Adipocyte (in vitro differentiated cells): ENCODE data around the gene SPTAN1.

Source experiments
- DNase-seq: peaks from one replicate; pipeline ENCODE4 v3.0.0-alpha.2; 2015; ENCODE audit warnings: low read depth
- H3K27me3 ChIP-seq: replicated peaks from 2 replicates; pipeline ENCODE4 v1.7.0; 2013; ENCODE audit warnings: mild to moderate bottlenecking, low read length, moderate library complexity; ENCODE audit not compliant: control insufficient read depth, insufficient read depth
- H3K36me3 ChIP-seq: 2 replicates; pipeline ENCODE4 v1.7.0; 2013; ENCODE audit warnings: low read length, mild to moderate bottlenecking, moderate library complexity; ENCODE audit not compliant: control insufficient read depth, insufficient read depth, severe bottlenecking
- H3K4me1 ChIP-seq: 2 replicates; pipeline ENCODE4 v1.7.0; 2013; ENCODE audit warnings: mild to moderate bottlenecking, low read length, moderate library complexity; ENCODE audit not compliant: control insufficient read depth, insufficient read depth
- H3K4me3 ChIP-seq: 2 replicates; pipeline ENCODE4 v1.7.0; 2013; ENCODE audit warnings: mild to moderate bottlenecking, low read length, moderate library complexity
- H3K9ac ChIP-seq: 2 replicates; pipeline ENCODE4 v1.7.0; 2013; ENCODE audit warnings: mild to moderate bottlenecking, low read length, moderate library complexity
- H3K9me3 ChIP-seq: 2 replicates; pipeline ENCODE4 v1.7.0; 2013; ENCODE audit warnings: mild to moderate bottlenecking, low read length, moderate library complexity; ENCODE audit not compliant: control insufficient read depth

SPTAN1 gene

DNA sequence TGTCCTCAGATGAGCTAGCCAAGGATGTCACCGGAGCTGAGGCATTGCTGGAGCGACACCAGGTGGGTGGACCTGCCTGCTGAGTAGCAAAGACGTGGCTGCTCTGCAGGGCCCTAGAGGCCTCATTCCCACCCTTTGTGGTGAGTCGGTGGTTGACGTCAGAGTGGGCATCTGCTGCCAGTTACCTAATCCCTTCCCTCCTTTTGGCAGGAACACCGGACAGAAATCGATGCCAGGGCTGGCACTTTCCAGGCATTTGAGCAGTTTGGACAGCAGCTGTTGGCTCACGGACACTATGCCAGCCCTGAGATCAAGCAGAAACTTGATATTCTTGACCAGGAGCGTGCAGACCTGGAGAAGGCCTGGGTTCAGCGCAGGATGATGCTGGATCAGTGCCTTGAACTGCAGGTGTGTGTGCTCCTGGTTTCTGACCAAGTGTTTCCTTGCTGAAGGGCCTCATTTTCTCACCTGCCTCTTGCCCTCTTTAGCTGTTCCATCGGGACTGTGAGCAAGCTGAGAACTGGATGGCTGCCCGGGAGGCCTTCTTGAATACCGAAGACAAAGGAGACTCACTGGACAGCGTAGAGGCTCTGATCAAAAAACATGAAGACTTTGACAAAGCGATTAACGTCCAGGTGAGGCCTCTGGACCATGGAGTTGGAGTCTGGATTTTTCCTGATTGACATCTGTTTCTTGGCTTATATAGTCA lies 55.4 kb downstream of the SPTAN1 start:
- H3K4me3 ChIP-seq: no peak overlapping the region
- H3K9me3 ChIP-seq: no peaks in the 10 kb centered on the region
- H3K36me3 ChIP-seq: peaks cover 97% of the 10 kb centered on the region
- H3K4me1 ChIP-seq: peaks cover 5% of the 10 kb centered on the region
- H3K9ac ChIP-seq: no peak overlapping the region
- H3K27me3 ChIP-seq: no peaks in the 10 kb centered on the region
- DNase-seq: peak; percentile 7

DNA sequence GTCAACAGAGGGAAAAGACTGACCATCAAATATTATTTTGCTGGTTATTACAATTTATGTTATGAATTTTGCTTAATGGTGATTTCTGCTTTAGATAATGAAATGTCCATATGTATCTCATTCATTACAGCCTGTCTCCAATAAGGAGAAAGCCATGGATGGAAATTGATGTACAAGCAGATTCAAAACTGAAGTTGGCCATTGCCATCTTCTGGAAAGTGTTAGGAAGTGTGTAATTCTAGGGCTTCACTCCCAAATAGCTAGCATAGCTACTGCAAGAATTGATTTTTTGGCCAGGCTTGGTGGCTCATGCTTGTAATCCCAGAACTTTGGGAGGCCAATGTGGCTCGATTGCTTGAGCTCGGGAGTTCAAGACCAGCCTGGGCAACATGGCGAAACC lies 58.5 kb downstream of the SPTAN1 start:
- Histone ChIP-seq H3K4me1 (peaks cover 5% of the 10 kb centered on the region), H3K36me3 (peaks cover 97% of the 10 kb centered on the region), H3K9ac (no peak overlapping the region), H3K9me3 (no peaks in the 10 kb centered on the region), H3K4me3 (no peak overlapping the region), H3K27me3 (no peaks in the 10 kb centered on the region)
- DNase-seq: no peak

DNA sequence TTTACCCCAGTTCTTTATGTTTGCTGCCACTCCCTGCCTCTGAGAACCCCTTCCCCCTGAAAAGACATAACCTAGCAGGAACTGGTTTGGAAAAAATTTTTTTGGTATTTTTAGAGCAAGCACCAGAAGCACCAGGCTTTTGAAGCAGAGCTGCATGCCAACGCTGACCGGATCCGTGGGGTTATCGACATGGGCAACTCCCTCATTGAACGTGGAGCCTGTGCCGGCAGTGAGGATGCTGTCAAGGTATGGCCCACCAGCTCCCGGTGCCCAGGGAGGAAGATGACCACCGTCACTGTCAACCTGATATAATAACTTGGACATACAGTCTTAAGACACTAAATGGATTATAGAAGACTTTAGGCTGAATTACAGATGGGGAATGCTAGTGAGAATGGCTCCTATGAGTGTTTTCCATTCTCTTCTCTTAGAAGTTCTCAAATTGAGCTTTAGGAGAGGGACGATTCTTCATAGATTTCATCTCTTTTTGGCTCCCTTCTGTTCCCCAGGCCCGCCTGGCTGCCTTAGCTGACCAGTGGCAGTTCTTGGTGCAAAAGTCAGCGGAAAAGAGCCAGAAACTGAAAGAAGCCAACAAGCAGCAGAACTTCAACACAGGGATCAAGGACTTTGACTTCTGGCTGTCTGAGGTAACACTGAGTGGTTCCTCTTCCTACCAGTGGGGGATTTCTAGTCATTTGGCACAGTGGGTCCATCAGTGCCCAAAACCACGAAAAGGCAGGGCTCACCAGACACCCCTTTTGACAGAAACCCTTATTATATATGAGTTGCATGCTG lies 59.4 kb downstream of the SPTAN1 start:
- Histone ChIP-seq H3K36me3 (peaks cover 100% of the 10 kb centered on the region), H3K4me1 (peaks cover 5% of the 10 kb centered on the region), H3K9ac (no peak overlapping the region), H3K27me3 (no peaks in the 10 kb centered on the region), H3K4me3 (no peak overlapping the region), H3K9me3 (no peaks in the 10 kb centered on the region)
- DNase-seq: no peak

DNA sequence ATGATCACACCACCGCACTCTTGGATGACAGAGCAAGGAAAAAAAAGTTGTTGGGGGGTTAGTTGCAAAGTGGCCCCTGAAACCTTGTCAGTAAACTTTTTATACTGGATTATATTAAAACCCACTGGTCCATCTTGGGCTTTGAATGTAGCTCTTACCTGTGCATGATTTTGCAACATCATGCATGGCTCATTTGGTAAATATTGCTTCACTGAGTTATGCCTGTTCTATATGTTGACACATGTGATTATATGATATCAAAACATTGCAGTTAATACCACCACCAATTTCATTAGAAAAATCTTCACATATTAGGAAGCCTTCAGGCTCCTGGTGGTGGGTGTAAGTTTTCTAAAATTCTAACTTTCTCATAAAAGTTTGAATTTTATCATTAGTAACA lies 62.3 kb downstream of the SPTAN1 start:
- Histone ChIP-seq H3K9me3 (no peaks in the 10 kb centered on the region), H3K36me3 (peaks cover 100% of the 10 kb centered on the region), H3K9ac (no peak overlapping the region), H3K4me3 (no peak overlapping the region), H3K4me1 (no peaks in the 10 kb centered on the region), H3K27me3 (no peaks in the 10 kb centered on the region)
- DNase-seq: no peak

DNA sequence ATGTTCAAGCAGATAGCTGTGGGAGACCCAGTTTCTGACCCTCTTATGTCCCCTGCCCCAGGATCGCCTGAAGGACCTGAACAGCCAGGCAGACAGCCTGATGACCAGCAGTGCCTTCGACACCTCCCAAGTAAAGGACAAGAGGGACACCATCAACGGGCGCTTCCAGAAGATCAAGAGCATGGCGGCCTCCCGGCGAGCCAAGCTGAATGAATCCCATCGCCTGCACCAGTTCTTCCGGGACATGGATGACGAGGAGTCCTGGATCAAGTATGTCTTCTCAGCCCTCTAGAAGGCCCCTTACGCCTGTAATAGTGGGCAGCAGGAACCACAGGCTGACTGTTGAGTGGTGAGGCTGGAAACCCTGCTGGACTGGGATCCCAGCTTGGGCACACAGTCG lies 63.2 kb downstream of the SPTAN1 start:
- H3K27me3 ChIP-seq: no peaks in the 10 kb centered on the region
- DNase-seq: no peak
- H3K4me1 ChIP-seq: no peaks in the 10 kb centered on the region
- H3K4me3 ChIP-seq: no peak overlapping the region
- H3K9ac ChIP-seq: no peak overlapping the region
- H3K36me3 ChIP-seq: peaks cover 100% of the 10 kb centered on the region
- no peaks in the 10 kb centered on the region for H3K9me3 ChIP-seq

DNA sequence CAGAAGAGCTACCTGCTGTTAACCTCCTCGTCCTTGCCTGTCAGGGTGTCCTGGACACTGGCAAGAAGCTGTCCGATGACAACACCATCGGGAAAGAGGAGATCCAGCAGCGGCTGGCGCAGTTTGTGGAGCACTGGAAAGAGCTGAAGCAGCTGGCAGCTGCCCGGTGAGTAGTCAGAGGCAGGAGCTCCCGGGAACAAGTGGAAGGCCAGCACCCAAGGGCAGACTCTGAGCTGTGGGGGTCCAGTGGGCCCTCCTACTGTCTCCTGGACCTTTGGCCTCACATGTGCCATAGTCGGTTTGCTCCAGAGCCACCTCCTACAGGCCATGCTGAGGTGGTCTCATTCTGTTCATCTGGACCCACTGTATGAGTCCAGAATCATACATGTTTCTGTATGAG lies 65.6 kb downstream of the SPTAN1 start:
- no peak overlapping the region for H3K9ac ChIP-seq
- H3K4me3 ChIP-seq: no peak overlapping the region
- no peaks in the 10 kb centered on the region for H3K4me1 ChIP-seq
- no peaks in the 10 kb centered on the region for H3K27me3 ChIP-seq
- no peaks in the 10 kb centered on the region for H3K9me3 ChIP-seq
- H3K36me3 ChIP-seq: peaks cover 100% of the 10 kb centered on the region
- no peak for DNase-seq

DNA sequence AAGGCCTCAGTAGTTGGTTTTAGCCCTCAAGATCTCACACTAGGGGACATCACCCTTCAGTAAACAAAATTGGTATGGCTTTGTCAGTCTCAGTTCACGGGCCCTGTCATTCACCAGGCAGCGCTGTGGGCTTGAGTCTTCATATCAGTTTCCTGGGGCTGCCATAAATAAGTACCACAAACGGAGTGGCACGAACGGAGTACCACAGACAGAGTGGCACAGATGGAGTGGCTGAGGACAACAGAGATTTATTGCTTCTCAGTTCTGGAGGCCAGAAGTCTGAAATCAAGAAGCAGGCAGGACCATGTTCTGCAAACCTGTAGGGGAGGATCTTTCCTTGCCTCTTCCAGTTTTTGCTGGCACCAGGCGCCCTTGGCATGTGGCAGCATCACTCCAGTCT lies 66.7 kb downstream of the SPTAN1 start:
- Histone ChIP-seq H3K27me3 (no peaks in the 10 kb centered on the region), H3K9me3 (no peaks in the 10 kb centered on the region), H3K9ac (no peak overlapping the region), H3K4me1 (no peaks in the 10 kb centered on the region), H3K36me3 (peaks cover 100% of the 10 kb centered on the region), H3K4me3 (no peak overlapping the region)
- no peak for DNase-seq

DNA sequence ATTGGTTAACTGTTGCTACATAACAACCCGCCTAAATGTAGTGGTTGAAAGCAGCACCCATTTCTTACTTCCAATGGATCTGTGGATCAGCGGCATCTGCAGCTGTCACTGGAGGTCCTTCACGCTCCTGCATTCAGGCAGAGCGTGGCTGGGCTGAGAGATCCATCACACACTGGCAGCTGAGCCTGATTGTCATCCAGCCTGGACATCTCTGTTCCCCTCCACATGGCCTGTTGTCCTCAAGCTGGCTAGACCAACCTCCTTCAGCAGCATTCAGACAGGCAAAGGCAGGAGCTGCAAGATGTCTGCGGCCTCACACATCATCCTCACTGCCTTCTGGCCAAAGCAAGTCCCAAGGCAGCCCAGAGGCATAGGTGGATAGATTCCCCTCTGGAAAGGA lies 67.4 kb downstream of the SPTAN1 start:
- Histone ChIP-seq H3K9me3 (no peaks in the 10 kb centered on the region), H3K36me3 (peaks cover 100% of the 10 kb centered on the region), H3K4me3 (no peak overlapping the region), H3K27me3 (no peaks in the 10 kb centered on the region), H3K4me1 (no peaks in the 10 kb centered on the region), H3K9ac (no peak overlapping the region)
- DNase-seq: no peak

DNA sequence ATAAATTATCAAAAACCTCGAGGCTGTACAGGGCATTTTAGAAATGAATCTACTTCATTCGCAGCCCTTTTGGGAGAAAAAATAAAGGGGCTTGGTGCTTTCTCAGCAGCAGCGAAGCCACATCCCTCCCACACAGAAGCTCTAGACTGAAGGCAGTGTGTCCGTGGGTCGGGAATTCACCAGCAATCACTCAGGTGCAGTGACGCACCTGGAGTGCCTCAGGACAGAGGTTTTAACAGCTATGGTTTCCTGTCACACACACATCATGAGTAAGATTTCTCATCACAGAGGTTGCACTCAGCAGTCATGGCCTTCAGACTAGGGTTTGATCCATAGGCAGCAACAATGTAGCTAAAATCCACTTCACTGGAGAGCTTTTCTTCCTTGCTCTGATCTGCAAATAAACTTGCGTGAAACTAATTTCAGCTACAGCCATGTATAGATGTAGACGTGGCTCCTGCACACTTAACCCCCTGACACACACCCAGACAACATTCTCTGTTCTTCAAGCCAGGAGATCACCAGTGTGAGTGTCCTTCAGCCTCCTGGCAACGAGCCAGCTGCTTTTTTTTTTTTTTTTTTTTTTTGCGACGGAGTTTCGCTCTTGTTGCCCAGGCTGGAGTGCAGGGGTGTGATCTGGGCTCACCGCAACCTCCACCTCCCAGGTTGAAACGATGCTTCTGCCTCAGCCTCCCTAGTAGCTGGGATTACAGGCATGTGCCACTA lies 69.5 kb downstream of the SPTAN1 start:
- Histone ChIP-seq H3K9ac (no peak overlapping the region), H3K9me3 (no peaks in the 10 kb centered on the region), H3K4me3 (no peak overlapping the region), H3K4me1 (no peaks in the 10 kb centered on the region), H3K27me3 (no peaks in the 10 kb centered on the region), H3K36me3 (peaks cover 100% of the 10 kb centered on the region)
- no peak for DNase-seq

DNA sequence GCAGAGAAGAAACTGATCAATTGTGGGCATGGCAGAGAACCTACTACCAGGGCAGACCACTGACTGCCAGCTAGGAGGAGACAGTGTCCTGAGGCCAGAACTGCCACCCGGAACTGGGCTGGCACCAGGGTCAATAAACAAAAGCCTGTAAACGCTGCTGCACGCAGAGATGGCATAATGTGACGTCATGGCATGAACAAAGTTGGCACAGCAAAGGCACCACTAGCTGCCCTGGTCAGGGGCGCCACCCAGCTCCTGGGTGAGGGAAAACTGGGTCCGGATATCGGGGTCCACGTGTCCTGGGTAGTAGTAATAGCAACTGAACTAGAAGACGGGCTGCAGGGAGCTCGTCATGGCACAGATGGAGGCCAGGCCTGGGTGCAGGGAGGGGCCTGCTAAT lies 72.2 kb downstream of the SPTAN1 start:
- Histone ChIP-seq H3K4me1 (peaks cover 14% of the 10 kb centered on the region), H3K36me3 (peaks cover 98% of the 10 kb centered on the region), H3K27me3 (no peaks in the 10 kb centered on the region), H3K9ac (no peak overlapping the region), H3K4me3 (no peak overlapping the region), H3K9me3 (no peaks in the 10 kb centered on the region)
- DNase-seq: no peak

DNA sequence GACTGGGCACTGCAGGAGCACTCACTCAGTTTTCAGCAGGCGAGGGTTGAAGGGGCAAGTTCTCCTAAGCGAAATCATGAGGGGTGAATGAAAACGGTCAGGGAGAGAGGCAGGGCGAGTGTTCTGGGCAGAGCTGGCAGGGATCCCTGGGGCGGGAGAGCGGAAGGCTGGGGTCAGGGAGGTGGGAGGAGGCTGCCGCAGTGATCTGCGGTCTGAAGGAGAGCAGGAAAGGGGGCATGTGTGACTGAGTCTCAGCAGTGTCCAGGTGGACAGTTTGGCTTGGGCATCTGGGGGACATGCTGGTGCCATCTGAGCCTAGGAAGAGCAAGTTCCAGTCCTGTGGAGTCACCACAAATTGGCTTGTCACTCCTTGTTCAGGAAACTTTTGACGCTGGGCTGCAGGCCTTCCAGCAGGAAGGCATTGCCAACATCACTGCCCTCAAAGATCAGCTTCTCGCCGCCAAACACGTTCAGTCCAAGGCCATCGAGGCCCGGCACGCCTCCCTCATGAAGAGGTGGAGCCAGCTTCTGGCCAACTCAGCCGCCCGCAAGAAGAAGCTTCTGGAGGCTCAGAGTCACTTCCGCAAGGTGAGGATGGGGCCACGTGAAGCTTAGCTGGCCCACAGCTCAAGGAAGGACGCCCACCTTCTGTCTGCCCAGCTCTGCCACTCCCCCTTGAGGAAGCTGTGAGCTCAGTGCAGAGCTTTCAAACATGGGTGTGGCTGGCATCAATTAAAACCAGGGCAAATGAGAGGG lies 73.2 kb downstream of the SPTAN1 start:
- Histone ChIP-seq H3K27me3 (no peaks in the 10 kb centered on the region), H3K4me3 (no peak overlapping the region), H3K4me1 (peaks cover 14% of the 10 kb centered on the region), H3K9me3 (no peaks in the 10 kb centered on the region), H3K9ac (no peak overlapping the region), H3K36me3 (peaks cover 98% of the 10 kb centered on the region)
- no peak for DNase-seq
